ENCODE results near the gene TBC1D23.

GRCh38 chr3:100288288-100288894 lies 27.6 kb downstream of the TBC1D23 start:
- TF ChIP-seq POLR2A (IDR thresholded peaks at IDR 0.05) = no peak
- TF ChIP-seq CTCF (IDR thresholded peaks at IDR 0.05) = no peak
- no peak for TF ChIP-seq EP300 (IDR thresholded peaks at IDR 0.05)
